PC-3 (cell line): Measurements from ENCODE around the gene FOXL1.

Source experiments
- EZH2 ChIP-seq: fragments of 300-600 bp; sonication (generic); IDR thresholded peaks from one replicate; pipeline ENCODE4 v1.6.1; 2017; ENCODE audit warnings: antibody characterized with exemption, mild to moderate bottlenecking, low read length; ENCODE audit not compliant: unreplicated experiment
- TF ChIP-seq, protein P1 (sequence below): fragments of 300-600 bp; sonication (generic); conservative IDR thresholded peaks from 2 replicates; pipeline ENCODE4 v1.5.1; 2017; ENCODE audit warnings: antibody characterized with exemption, low read depth, mild to moderate bottlenecking, low read length

DNA sequence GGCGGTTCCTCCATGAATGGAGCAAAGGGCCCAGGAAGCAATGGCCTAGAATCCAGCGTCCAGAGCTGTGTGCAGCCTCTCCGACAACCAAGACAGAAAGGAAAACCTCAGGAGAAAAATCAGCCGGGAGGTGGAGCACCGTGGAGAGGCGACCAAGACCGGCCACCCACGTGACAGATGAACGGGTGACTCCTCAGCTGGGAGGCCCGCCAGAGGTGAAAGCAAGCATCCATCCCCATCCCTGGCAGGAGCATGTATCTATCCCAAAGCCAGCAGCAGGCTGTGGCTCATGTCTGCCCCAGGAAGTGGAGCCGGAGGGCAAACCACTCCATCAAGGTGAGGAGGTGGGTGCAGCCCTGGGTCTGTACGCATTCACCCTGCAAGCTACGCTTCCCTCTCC lies 52.1 kb downstream of the FOXL1 start:
- TF ChIP-seq, protein P1, sequence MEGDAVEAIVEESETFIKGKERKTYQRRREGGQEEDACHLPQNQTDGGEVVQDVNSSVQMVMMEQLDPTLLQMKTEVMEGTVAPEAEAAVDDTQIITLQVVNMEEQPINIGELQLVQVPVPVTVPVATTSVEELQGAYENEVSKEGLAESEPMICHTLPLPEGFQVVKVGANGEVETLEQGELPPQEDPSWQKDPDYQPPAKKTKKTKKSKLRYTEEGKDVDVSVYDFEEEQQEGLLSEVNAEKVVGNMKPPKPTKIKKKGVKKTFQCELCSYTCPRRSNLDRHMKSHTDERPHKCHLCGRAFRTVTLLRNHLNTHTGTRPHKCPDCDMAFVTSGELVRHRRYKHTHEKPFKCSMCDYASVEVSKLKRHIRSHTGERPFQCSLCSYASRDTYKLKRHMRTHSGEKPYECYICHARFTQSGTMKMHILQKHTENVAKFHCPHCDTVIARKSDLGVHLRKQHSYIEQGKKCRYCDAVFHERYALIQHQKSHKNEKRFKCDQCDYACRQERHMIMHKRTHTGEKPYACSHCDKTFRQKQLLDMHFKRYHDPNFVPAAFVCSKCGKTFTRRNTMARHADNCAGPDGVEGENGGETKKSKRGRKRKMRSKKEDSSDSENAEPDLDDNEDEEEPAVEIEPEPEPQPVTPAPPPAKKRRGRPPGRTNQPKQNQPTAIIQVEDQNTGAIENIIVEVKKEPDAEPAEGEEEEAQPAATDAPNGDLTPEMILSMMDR: no peak
- no peak for TF ChIP-seq EZH2
